Omental fat pad (tissue), 4 donors: ENCODE data around the gene FUBP3. TPM values are rescaled to one million over a fixed set of nuclear protein-coding genes. Genes with fewer than 3 reads are reported as not detected.
A peak's percentile ranks its signal among the peaks of the same experiment; 100 is the strongest.
"Not testable (repeated sequence)": the region's sequence is repeated elsewhere in the genome, so short reads cannot be mapped to it uniquely, and the experiment has no call there.

Source experiments
- ATAC-seq: fragments of 150-250 bp; one replicate; pipeline ENCODE4 v1.9.1; 2016; ENCODE audit warnings: mild to moderate bottlenecking, moderate library complexity; ENCODE audit not compliant: low FRiP score
- DNase-seq: peaks from one replicate; pipeline ENCODE4 v3.0.0-alpha.2; 2019; ENCODE audit warnings: low spot score
- small RNA-seq: library from RNA; depleted of rRNA; stranded (forward); fragments of <200 nt; gene quantifications from one replicate; pipeline ENCODE3, GENCODE V24; 2016
- total RNA-seq, 4 donors: library from RNA; depleted of rRNA; stranded (reverse); fragments of >200 nt; gene quantifications; one replicate each; pipeline ENCODE4 v1.1.0, GENCODE V29; 2016
- TF ChIP-seq, protein P1 (sequence below), 3 donors: fragments of 450-650 bp; IDR thresholded peaks; one replicate each; pipeline ENCODE4 v1.5.1; 2016 to 2017; ENCODE audit warnings: antibody characterized with exemption in 3 of 3, mild to moderate bottlenecking in 3 of 3, moderate library complexity in 2 of 3

The FUBP3 gene
- total RNA-seq, 4 donors from 2014 or later = 29.7 to 46.3 (median 37.9) TPM

DNA sequence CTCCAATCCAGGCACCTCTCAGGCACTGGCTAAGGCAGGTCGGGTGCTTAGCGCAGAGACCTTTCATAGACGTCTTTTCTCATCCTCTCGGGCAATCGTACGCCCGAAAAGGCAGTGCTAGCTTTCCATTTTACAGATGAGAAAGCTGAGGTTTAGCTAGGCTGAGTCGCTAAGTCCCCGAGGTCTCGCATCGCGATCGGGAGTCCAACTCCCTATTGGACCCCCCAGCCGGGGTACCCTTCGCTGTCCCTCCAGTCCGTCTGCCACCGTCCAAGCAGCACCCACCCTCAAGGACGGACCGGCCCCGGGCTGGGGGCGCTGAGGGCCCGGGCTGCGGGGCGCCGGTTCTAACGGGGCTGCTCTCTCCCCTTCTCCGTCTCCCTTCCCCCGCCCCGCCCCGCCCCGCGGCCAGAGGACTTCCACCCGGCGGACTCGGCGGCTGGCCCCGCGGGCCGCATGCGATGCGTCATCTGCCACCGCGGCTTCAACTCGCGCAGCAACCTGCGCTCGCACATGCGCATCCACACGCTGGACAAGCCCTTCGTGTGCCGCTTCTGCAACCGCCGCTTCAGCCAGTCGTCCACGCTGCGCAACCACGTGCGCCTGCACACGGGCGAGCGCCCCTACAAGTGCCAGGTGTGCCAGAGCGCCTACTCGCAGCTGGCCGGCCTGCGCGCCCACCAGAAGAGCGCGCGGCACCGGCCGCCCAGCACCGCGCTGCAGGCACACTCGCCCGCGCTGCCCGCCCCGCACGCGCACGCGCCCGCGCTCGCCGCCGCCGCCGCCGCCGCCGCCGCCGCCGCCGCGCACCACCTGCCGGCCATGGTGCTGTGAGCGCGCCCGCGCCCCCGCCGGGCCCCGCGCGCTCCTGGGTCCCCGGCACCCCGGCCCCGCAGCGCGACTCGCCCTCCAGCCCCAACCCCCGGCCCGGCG lies 101.7 kb downstream of the FUBP3 start:
- ATAC-seq (peak; percentile 72), DNase-seq (peak; percentile 44)

DNA sequence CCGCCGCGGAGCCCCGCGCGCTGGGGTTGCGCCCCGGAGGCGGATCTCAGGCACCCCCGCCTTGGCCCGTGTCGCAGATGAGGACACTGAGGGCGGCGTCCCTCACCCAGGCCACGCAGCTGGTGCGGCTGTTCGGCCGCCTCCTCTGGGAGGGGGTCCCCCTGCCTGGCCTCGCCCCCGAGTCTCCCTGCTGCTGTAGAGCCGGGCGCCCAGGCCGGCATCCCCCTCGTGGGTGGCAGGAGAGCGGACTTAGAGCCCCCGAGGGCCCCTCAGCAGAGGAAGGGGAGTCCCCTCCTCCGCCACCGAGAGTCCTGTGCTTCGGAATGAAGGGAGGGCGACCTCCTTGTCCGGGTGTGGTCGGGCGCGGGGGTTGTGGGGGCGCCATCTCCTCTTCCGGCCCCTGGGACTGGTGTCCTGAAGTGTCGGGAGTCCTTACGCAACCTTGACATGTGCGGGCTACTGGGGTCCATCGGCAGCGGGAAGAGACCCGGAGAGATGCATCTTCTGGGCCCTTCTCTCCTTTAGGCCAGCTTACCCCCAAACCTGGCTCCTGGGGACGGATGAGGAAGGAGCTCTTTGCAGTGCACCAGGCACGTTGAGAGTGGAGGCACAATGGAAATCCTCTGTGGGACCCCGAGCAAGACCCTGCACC lies 102.5 kb downstream of the FUBP3 start:
- TF ChIP-seq, protein P1, sequence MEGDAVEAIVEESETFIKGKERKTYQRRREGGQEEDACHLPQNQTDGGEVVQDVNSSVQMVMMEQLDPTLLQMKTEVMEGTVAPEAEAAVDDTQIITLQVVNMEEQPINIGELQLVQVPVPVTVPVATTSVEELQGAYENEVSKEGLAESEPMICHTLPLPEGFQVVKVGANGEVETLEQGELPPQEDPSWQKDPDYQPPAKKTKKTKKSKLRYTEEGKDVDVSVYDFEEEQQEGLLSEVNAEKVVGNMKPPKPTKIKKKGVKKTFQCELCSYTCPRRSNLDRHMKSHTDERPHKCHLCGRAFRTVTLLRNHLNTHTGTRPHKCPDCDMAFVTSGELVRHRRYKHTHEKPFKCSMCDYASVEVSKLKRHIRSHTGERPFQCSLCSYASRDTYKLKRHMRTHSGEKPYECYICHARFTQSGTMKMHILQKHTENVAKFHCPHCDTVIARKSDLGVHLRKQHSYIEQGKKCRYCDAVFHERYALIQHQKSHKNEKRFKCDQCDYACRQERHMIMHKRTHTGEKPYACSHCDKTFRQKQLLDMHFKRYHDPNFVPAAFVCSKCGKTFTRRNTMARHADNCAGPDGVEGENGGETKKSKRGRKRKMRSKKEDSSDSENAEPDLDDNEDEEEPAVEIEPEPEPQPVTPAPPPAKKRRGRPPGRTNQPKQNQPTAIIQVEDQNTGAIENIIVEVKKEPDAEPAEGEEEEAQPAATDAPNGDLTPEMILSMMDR (IDR thresholded peaks at IDR 0.05) = no peak
- ATAC-seq (peak; percentile 18), DNase-seq (no peak)

More for the DNA sequence above, 101.7 kb downstream of the FUBP3 start:
- TF ChIP-seq, protein P1 (IDR thresholded peaks at IDR 0.05) = no peak

DNA sequence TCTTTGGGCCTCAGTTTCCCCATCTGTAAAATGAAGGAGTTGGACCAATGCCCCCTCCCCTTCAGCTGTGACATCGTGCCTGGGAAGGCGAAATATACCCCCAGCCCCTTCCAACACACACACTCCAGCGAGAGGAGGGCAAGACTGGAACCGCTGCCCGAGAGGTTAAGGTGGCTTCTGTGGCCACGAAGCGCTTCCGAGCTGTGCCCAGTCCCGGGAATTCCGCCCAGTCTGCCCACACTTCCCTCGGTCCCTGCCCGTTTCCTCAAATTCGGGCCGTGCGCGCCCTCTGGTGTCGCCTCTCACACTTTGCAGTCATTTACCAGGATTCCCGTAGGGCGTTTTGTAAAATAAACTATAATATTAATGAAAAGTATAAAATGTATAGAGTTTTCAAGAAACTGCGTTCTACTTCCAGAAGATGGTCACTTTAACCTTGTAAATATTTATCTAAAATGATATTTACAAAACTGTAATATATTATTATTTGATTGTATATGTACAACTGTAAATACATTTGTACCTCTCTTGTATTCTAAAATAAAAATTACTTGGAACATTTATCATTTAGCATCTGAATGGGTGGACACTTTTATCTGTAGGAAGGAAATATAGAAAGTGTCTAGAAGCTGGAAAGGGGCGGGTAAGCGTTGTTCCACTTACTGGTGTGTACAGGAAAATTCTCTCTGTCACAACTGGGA lies 103.2 kb downstream of the FUBP3 start:
- TF ChIP-seq, protein P1 (IDR thresholded peaks at IDR 0.05) = no peak
- peak; percentile 38 for DNase-seq
- peak; percentile 40 for ATAC-seq

DNA sequence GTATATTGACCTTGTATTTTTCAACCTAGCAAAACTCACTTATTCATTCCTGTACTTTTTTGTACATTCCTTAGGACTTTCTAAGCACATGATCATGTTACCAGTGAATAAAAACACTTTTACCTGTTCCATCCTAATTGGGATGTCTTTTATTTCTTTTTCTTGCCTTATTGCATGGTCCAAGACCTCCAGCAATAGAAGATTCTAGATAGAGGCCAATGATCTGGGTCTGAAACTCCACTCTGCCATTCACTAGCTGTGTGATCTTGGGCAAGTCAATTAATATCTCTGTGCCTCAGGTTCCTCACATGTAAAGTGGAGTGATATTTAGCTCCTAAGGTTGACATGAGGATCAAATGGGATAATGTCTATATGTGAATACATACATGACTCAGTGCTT lies 105.7 kb downstream of the FUBP3 start:
- DNase-seq (no peak), ATAC-seq (no peak)
- TF ChIP-seq, protein P1 (IDR thresholded peaks at IDR 0.05) = no peak

DNA sequence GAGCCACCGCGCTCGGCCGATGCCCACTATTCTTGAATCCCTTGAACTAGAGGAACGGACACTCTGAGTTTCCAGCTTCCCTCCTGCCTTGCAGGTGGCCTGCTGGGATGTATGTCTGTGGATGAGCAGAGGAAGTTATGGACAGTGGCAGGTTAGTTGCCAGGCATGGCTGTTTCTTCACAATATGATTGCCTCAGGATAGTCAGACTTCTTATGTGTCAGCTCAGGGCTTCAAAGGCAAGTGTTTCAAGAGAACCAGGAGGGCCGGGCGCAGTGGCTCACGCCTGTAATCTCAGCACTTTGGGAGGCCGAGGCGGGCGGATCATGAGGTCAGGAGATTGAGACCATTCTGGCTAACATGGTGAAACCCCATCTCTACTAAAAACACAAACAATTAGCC lies 106.6 kb downstream of the FUBP3 start:
- not testable (repeated sequence) for DNase-seq, ATAC-seq

DNA sequence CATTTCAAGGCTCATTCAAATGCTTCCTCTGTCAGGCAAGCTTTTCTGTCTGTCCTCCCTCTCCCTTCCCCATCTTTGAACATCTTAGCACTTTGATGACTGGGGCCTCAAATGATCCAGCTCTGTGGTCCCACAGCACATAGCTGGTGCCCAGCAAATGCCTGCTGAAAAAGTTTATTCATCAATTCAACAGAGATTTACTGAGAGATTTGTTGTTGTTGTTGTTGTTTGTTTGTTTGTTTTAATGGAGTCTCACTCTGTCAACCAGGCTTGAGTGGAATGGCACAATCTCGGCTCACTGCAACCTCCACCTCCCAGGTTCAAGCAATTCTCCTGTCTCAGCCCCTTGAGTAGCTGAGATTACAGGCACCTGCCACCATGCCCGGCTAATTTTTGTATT lies 108.2 kb downstream of the FUBP3 start:
- TF ChIP-seq, protein P1 (IDR thresholded peaks at IDR 0.05) = no peak
- no peak for DNase-seq
- ATAC-seq = no peak

Small RNA genes within 50 kb of the gene (small RNA-seq; reads per million reads assigned to genes)
- gene MIR6856 = not detected

Other genes with a start within 250 kb of the FUBP3 start
- gene ASS1, start 134.6 kb upstream of the FUBP3 start, total RNA-seq = 100 to 1,000 TPM; 250 to 621 (median 378) TPM
- gene PRDM12, start 85.0 kb downstream of the FUBP3 start, total RNA-seq = not detected
- gene EXOSC2, start 114.2 kb downstream of the FUBP3 start, total RNA-seq = 10 to 100 TPM; 16.9 to 46.6 (median 22.6) TPM